ENCODE data around the gene TMEM101.

The TMEM101 gene

DNA sequence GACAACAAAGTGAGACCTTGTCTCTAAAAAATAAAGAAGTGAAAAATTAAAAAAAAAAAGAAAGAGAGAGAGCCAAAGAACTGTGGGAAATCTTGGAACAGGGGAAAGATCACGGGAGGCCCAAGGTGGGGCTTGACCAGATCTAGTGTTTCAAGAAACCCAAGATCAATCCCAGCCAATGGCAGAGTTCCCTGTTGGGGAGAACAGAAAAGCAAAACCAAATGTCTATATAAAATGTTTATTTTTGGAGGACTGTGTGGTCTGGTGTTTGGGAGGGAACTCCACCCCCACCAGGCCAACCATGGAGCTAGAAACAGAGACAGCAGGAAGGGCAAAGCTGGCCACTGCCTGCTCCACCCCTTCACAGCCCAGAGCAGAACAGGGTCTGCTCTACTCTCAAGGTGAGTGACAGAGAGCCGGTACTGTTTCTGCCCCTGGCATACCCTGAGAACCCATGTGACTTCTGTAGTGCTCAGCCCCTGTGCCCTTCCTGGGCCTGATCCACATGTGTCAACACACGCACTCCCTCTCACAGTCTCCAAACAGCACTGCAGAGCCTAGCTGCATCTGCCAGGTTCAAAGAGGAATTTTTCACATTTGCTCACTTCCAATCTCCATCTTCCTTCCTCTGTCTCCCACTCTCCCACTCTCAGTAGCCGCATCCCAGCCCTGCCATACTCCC, 3.7 kb downstream of the TMEM101 start:
- no peak overlapping the region for H3K14ac ChIP-seq (ENCODE audit: low read length in 2 of 2)
- no peak overlapping the region for H2AFZ ChIP-seq (ENCODE audit: low read depth, low read length)
- no peak overlapping the region for H2BK5ac ChIP-seq (ENCODE audit: low read depth, low read length, poor library complexity, severe bottlenecking)
- H3K27me3 ChIP-seq (ENCODE audit: control insufficient read depth in 1 of 2, insufficient read depth in 1 of 2, low read length in 2 of 2): peaks cover 0 to 3% of the 10 kb centered on the region in 2 experiments
- no peak overlapping the region for H3K4me2 ChIP-seq (ENCODE audit: low read length, poor library complexity, severe bottlenecking)
- H2BK12ac ChIP-seq (ENCODE audit: low read length in 2 of 2): peak overlapping the region; percentile 2 to 18
- H2BK15ac ChIP-seq (ENCODE audit: low read depth, poor library complexity, severe bottlenecking): no peak overlapping the region
- no peak overlapping the region for H2BK120ac ChIP-seq (ENCODE audit: low read depth, low read length)
- peaks cover 25 to 37% of the 10 kb centered on the region in 2 experiments for H3K36me3 ChIP-seq (ENCODE audit: control insufficient read depth in 1 of 2, insufficient read depth in 2 of 2, low read depth in 1 of 2, low read length in 2 of 2)
- no peak overlapping the region for H2AK5ac ChIP-seq (ENCODE audit: low read length, severe bottlenecking)
- H4K8ac ChIP-seq (ENCODE audit: low read length): no peak overlapping the region
- peaks cover 26% of the 10 kb centered on the region for H3K4me1 ChIP-seq (ENCODE audit: control insufficient read depth, insufficient read depth, low read depth, low read length)
- H4K91ac ChIP-seq (ENCODE audit: low read length): no peak overlapping the region
- peak overlapping the region; percentile 22 for H3K9ac ChIP-seq (ENCODE audit: low read length)
- H3K4me3 ChIP-seq (ENCODE audit: insufficient read depth in 1 of 2, low read depth in 1 of 2, low read length in 2 of 2): no peak overlapping the region
- H3K27ac ChIP-seq (ENCODE audit: low read length, poor library complexity, severe bottlenecking): no peak overlapping the region
- no peak overlapping the region for H3K23ac ChIP-seq (ENCODE audit: low read length in 2 of 2)
- 62% methylated on average over 4 of the region's 4 CpGs for WGBS
- H3K4ac ChIP-seq (ENCODE audit: low read depth in 1 of 2, low read length in 2 of 2): peak overlapping the region in 1 of 2 experiments; percentile 24
- no peaks in the 10 kb centered on the region for H3K9me3 ChIP-seq (ENCODE audit: control insufficient read depth, low read length)
- peak; percentile 49 for DNase-seq
- peak overlapping the region in 1 of 2 experiments; percentile 72 for H3K18ac ChIP-seq (ENCODE audit: low read depth in 1 of 2, low read length in 2 of 2)
- H3K79me1 ChIP-seq (replicated peaks; ENCODE audit: low read length, poor library complexity, severe bottlenecking): peaks cover 49% of the 10 kb centered on the region

DNA sequence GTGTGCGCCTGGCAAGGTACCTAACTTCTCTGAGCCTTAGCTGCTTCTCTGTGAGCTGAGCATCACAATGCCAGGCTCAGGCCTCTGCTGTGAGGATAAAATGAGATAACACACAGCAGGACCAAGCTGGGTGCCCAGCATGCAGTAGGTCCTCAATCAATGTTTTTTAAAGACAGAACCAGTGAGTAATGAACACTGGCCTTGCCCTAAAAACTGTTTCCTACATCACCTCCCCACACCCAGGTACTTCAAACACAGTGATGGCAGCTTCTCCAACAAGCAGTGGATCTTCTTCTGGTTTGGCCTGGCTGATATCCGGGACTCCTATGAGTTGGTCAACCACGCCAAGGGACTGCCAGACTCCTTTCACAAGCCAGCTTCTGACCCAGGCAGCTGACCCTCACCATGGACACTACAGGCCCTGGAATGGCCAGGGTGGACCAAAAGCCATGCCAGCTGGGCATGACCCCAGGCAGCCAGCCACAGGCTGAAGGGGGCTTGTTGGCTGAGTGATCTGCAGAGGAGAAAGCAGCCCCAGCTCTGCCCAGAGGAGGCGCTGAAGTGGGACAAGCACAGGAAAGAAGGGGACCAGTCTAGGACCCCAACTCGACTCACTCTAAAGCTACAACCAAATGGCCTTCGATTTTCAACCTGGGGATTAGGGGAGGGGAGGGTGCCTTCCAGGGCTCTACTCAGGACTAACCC, 6.4 kb downstream of the TMEM101 start:
- H3K18ac ChIP-seq (ENCODE audit: low read depth in 1 of 2, low read length in 2 of 2): peak overlapping the region in 1 of 2 experiments; percentile 21
- H4K91ac ChIP-seq (ENCODE audit: low read length): no peak overlapping the region
- H2BK120ac ChIP-seq (ENCODE audit: low read depth, low read length): no peak overlapping the region
- H2AK5ac ChIP-seq (ENCODE audit: low read length, severe bottlenecking): peak overlapping the region; percentile 14
- H3K9me3 ChIP-seq (ENCODE audit: control insufficient read depth, low read length): no peaks in the 10 kb centered on the region
- peak overlapping the region in 1 of 2 experiments; percentile 21 for H2BK12ac ChIP-seq (ENCODE audit: low read length in 2 of 2)
- H2BK5ac ChIP-seq (ENCODE audit: low read depth, low read length, poor library complexity, severe bottlenecking): no peak overlapping the region
- DNase-seq: no peak
- H3K27me3 ChIP-seq (ENCODE audit: control insufficient read depth in 1 of 2, insufficient read depth in 1 of 2, low read length in 2 of 2): peaks cover 0 to 16% of the 10 kb centered on the region in 2 experiments
- no peak overlapping the region for H2BK15ac ChIP-seq (ENCODE audit: low read depth, poor library complexity, severe bottlenecking)
- peak overlapping the region; percentile 76 for H3K9ac ChIP-seq (ENCODE audit: low read length)
- H3K23ac ChIP-seq (ENCODE audit: low read length in 2 of 2): peak overlapping the region in 1 of 2 experiments; percentile 28
- H3K4me1 ChIP-seq (ENCODE audit: control insufficient read depth, insufficient read depth, low read depth, low read length): peaks cover 41% of the 10 kb centered on the region
- no peak overlapping the region for H2AFZ ChIP-seq (ENCODE audit: low read depth, low read length)
- H3K27ac ChIP-seq (ENCODE audit: low read length, poor library complexity, severe bottlenecking): no peak overlapping the region
- peaks cover 25 to 37% of the 10 kb centered on the region in 2 experiments for H3K36me3 ChIP-seq (ENCODE audit: control insufficient read depth in 1 of 2, insufficient read depth in 2 of 2, low read depth in 1 of 2, low read length in 2 of 2)
- H3K79me1 ChIP-seq (replicated peaks; ENCODE audit: low read length, poor library complexity, severe bottlenecking): peaks cover 37% of the 10 kb centered on the region
- H3K14ac ChIP-seq (ENCODE audit: low read length in 2 of 2): no peak overlapping the region
- H3K4ac ChIP-seq (ENCODE audit: low read depth in 1 of 2, low read length in 2 of 2): no peak overlapping the region
- H3K4me3 ChIP-seq (ENCODE audit: insufficient read depth in 1 of 2, low read depth in 1 of 2, low read length in 2 of 2): peak overlapping the region in 1 of 2 experiments; percentile 78
- H3K4me2 ChIP-seq (ENCODE audit: low read length, poor library complexity, severe bottlenecking): no peak overlapping the region
- no peak overlapping the region for H4K8ac ChIP-seq (ENCODE audit: low read length)
- 73% methylated on average over 6 of the region's 6 CpGs for WGBS

DNA sequence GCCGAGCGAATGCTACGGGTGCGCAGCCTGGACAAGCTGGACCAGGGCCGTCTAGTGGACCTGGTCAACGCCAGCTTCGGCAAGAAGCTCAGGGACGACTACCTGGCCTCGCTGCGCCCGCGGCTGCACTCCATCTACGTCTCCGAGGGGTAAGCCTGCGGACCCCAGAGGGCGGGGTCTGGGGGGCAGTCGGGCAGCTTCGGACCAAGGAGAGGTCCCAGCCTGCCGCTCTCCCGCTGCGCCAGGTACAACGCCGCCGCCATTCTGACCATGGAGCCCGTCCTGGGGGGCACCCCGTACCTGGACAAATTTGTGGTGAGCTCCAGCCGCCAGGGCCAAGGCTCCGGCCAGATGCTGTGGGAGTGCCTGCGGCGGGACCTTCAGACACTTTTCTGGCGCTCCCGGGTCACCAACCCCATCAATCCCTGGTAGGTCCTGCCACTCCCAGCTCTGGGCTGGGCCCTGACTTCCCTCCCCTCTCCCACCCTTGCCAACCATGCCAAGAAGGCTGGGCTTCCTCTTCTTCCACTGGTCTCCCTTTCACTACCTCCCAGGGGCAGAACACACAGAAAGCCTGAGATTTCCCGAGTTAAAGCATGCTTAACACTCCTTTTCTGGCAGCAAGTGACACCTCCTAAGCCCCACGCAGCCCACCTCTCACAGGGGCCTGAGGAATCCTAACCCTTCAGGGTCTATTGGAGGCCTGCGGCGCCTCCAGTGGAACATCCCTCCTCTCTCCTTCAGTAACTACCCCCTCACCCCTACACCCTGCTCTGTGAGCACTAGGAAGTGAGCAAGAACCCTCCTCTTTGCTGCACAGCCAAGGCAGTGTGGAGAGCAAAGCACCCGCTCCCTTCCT, 7.2 kb downstream of the TMEM101 start:
- Histone ChIP-seq H2AK5ac (ENCODE audit: low read length, severe bottlenecking) (peak overlapping the region; percentile 14), H4K91ac (ENCODE audit: low read length) (no peak overlapping the region), H3K9ac (ENCODE audit: low read length) (peak overlapping the region; percentile 76), H2BK15ac (ENCODE audit: low read depth, poor library complexity, severe bottlenecking) (peak overlapping the region; percentile 60), H2BK120ac (ENCODE audit: low read depth, low read length) (no peak overlapping the region), H3K4ac (ENCODE audit: low read depth in 1 of 2, low read length in 2 of 2) (peak overlapping the region; percentile 9 to 56), H2BK12ac (ENCODE audit: low read length in 2 of 2) (peak overlapping the region in 1 of 2 experiments; percentile 21), H3K4me2 (ENCODE audit: low read length, poor library complexity, severe bottlenecking) (peak overlapping the region; percentile 78), H3K4me3 (ENCODE audit: insufficient read depth in 1 of 2, low read depth in 1 of 2, low read length in 2 of 2) (peak overlapping the region; percentile 65 to 78), H3K23ac (ENCODE audit: low read length in 2 of 2) (peak overlapping the region; percentile 28 to 46), H3K9me3 (ENCODE audit: control insufficient read depth, low read length) (no peaks in the 10 kb centered on the region), H3K27me3 (ENCODE audit: control insufficient read depth in 1 of 2, insufficient read depth in 1 of 2, low read length in 2 of 2) (peaks cover 0 to 16% of the 10 kb centered on the region in 2 experiments), H3K27ac (ENCODE audit: low read length, poor library complexity, severe bottlenecking) (peak overlapping the region; percentile 29), H4K8ac (ENCODE audit: low read length) (peak overlapping the region; percentile 35), H2AFZ (ENCODE audit: low read depth, low read length) (peak overlapping the region; percentile 48), H3K79me1 (replicated peaks; ENCODE audit: low read length, poor library complexity, severe bottlenecking) (peaks cover 31% of the 10 kb centered on the region), H2BK5ac (ENCODE audit: low read depth, low read length, poor library complexity, severe bottlenecking) (peak overlapping the region; percentile 46), H3K4me1 (ENCODE audit: control insufficient read depth, insufficient read depth, low read depth, low read length) (peaks cover 36% of the 10 kb centered on the region), H3K14ac (ENCODE audit: low read length in 2 of 2) (peak overlapping the region in 1 of 2 experiments; percentile 84), H3K18ac (ENCODE audit: low read depth in 1 of 2, low read length in 2 of 2) (peak overlapping the region; percentile 50 to 86), H3K36me3 (ENCODE audit: control insufficient read depth in 1 of 2, insufficient read depth in 2 of 2, low read depth in 1 of 2, low read length in 2 of 2) (peaks cover 20 to 37% of the 10 kb centered on the region in 2 experiments)
- DNase-seq: no peak
- WGBS: 7% methylated on average over 33 of the region's 37 CpGs
